OCI-LY7 (cell line): ENCODE measurements around the gene GPLD1. TPM values are rescaled to one million over a fixed set of nuclear protein-coding genes. Genes with fewer than 3 reads are reported as not detected.
A peak's percentile ranks its signal among the peaks of the same experiment; 100 is the strongest.

Experiments used
- BruUV-seq: library from RNA; stranded (reverse); fragments of 400-500 nt; replicated peaks from 2 replicates; lab custom pipeline; 2021; lab: Mats Ljungman, UMichigan
- CTCF ChIA-PET: fragments of 300-600 bp; sonication (Branson Sonifier 250); formaldehyde crosslinking; loops from one replicate; lab custom pipeline; 2022; ENCODE audit warnings: antibody characterized with exemption; ENCODE audit not compliant: unreplicated experiment; lab: Charles Lee
- POLR2A ChIA-PET: fragments of 300-600 bp; sonication (Branson Sonifier 250); formaldehyde crosslinking; loops from one replicate; lab custom pipeline; 2022; ENCODE audit warnings: antibody characterized with exemption; lab: Charles Lee
- DNase-seq: peaks from one replicate; pipeline ENCODE4 v3.0.0-alpha.2; 2015; ENCODE audit warnings: low spot score
- H2AFZ ChIP-seq: fragments of 200-600 bp; sonication (generic), shearing (Covaris generic); 2 replicates; pipeline ENCODE4 v1.6.1; 2014; ENCODE audit warnings: mild to moderate bottlenecking, antibody characterized with exemption, low read length, moderate library complexity
- H3K27ac ChIP-seq: fragments of 200-600 bp; sonication (generic); 2 replicates; pipeline ENCODE4 v1.5.1; 2014; ENCODE audit warnings: mixed run types, low read depth, mild to moderate bottlenecking, moderate library complexity, low read length, inconsistent platforms; ENCODE audit not compliant: poor library complexity, severe bottlenecking
- H3K36me3 ChIP-seq: fragments of 200-600 bp; sonication (generic); 2 replicates; pipeline ENCODE4 v1.6.1; 2014; ENCODE audit warnings: mild to moderate bottlenecking, antibody characterized with exemption, low read length, moderate library complexity, mixed read lengths; ENCODE audit not compliant: insufficient read depth
- H3K4me1 ChIP-seq: fragments of 200-600 bp; sonication (generic); 2 replicates; pipeline ENCODE4 v1.5.1; 2014; ENCODE audit warnings: mild to moderate bottlenecking, low read length; ENCODE audit not compliant: insufficient read depth, poor library complexity, severe bottlenecking
- H3K4me2 ChIP-seq: fragments of 200-600 bp; sonication (generic); 2 replicates; pipeline ENCODE4 v1.6.1; 2014; ENCODE audit warnings: mild to moderate bottlenecking, low read length
- H3K4me3 ChIP-seq: fragments of 200-600 bp; sonication (generic); 2 replicates; pipeline ENCODE4 v1.5.1; 2014; ENCODE audit warnings: mild to moderate bottlenecking, low read depth, low read length; ENCODE audit not compliant: poor library complexity, severe bottlenecking
- H3K79me2 ChIP-seq: fragments of 200-600 bp; sonication (generic); 2 replicates; pipeline ENCODE4 v1.6.1; 2016; ENCODE audit warnings: low read depth, mild to moderate bottlenecking, low read length, moderate library complexity, mixed read lengths; ENCODE audit not compliant: insufficient read depth
- H3K9me2 ChIP-seq: fragments of 200-600 bp; sonication (generic); 2 replicates; pipeline ENCODE4 v1.6.1; 2016; ENCODE audit warnings: mild to moderate bottlenecking, low read length, mixed read lengths; ENCODE audit not compliant: insufficient read depth
- H3K9me3 ChIP-seq: fragments of 200-600 bp; sonication (generic); 2 replicates; pipeline ENCODE4 v1.6.1; 2014; ENCODE audit warnings: mild to moderate bottlenecking, mixed run types, low read length, mixed read lengths
- H4K20me1 ChIP-seq: fragments of 200-600 bp; sonication (generic); 2 replicates; pipeline ENCODE4 v1.6.1; 2014; ENCODE audit warnings: mild to moderate bottlenecking, antibody characterized with exemption, low read length, moderate library complexity, mixed read lengths; ENCODE audit not compliant: insufficient read depth
- CTCF ChIP-seq: fragments of 200-600 bp; sonication (generic); conservative IDR thresholded peaks from 2 replicates; pipeline ENCODE4 v1.5.1; 2014; ENCODE audit warnings: mild to moderate bottlenecking, antibody characterized with exemption, low read length, moderate library complexity, mixed read lengths
- EZH2phosphoT487 ChIP-seq: fragments of 200-600 bp; sonication (generic); IDR thresholded peaks from 2 replicates; pipeline ENCODE4 v1.6.1; 2018; ENCODE audit warnings: low read depth, borderline replicate concordance, mild to moderate bottlenecking, mixed run types, antibody characterized with exemption, low read length, moderate library complexity, mixed read lengths
- intact Hi-C: fragments of 100-400 bp; cut with micrococcal nuclease; formaldehyde crosslinking; loops from one replicate; pipeline ENCODE4 v1.10.0; 2022; ENCODE audit not compliant: unreplicated experiment
- total RNA-seq, 2 experiments: library from RNA; depleted of rRNA in 1 of 2; stranded (reverse); fragments of >200 nt in 1 of 2; shearing (Covaris generic) in 1 of 2; gene quantifications; 2 replicates each; pipeline ENCODE4 v1.2.3, GENCODE V29; 2014 to 2022

Gene GPLD1
- total RNA-seq, 2 experiments from 2014 or later: 55.6 to 60.7 TPM

- Histone ChIP-seq H2AFZ (no peak overlapping the region), H3K4me1 (no peaks in the 10 kb centered on the region), H3K79me2 (no peaks in the 10 kb centered on the region), H3K36me3 (peaks cover 88% of the 10 kb centered on the region), H3K9me3 (peaks cover 9% of the 10 kb centered on the region; the same call in 1 of the 2 replicates), H3K4me2 (no peak overlapping the region), H3K9me2 (no peaks in the 10 kb centered on the region), H3K4me3 (no peak overlapping the region), H4K20me1 (no peaks in the 10 kb centered on the region), H3K27ac (no peak overlapping the region)
- CTCF ChIA-PET: no interaction called here
- no TSS peak for BruUV-seq
- DNase-seq: no peak
- POLR2A ChIA-PET: no interaction called here
- intact Hi-C loops: no loop called here
- TF ChIP-seq CTCF (no peak), EZH2phosphoT487 (no peak)
Observed at GRCh38 chr6:24429146-24429545, 60.2 kb downstream of the GPLD1 start.

DNA sequence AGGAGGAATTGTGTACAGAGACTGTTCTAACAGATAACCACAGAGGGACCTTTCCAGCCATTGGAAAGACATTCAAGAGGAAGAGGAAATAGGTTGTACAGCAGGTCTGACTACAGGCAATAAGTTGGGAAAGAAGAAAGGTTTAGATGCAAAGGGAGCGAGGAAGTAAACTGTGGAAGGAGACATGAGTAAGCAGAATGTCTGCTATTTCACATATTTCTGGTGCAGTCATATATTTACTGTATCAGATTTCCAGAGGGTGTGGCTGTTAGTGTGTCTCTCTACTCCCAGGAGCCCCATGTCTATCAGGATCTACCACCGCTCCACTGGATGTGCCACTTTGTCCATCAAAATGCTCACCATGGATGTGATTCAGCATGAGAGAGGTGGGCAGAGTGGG is 60.8 kb downstream of the GPLD1 start:
- H3K27ac ChIP-seq: no peak overlapping the region
- H3K9me2 ChIP-seq: no peaks in the 10 kb centered on the region
- H3K4me3 ChIP-seq: no peak overlapping the region
- peaks cover 9% of the 10 kb centered on the region; the same call in 1 of the 2 replicates for H3K9me3 ChIP-seq
- H3K4me2 ChIP-seq: no peak overlapping the region
- H4K20me1 ChIP-seq: no peaks in the 10 kb centered on the region
- TF ChIP-seq EZH2phosphoT487 (no peak), CTCF (no peak)
- no peak overlapping the region for H2AFZ ChIP-seq
- peaks cover 87% of the 10 kb centered on the region for H3K36me3 ChIP-seq
- POLR2A ChIA-PET: no interaction called here
- no peak for DNase-seq
- CTCF ChIA-PET: no interaction called here
- no peaks in the 10 kb centered on the region for H3K4me1 ChIP-seq
- intact Hi-C loops: no loop called here
- BruUV-seq: no TSS peak
- no peaks in the 10 kb centered on the region for H3K79me2 ChIP-seq

GRCh38 chr6:24426729-24427446 is 62.5 kb downstream of the GPLD1 start:
- Histone ChIP-seq H3K9me2 (no peaks in the 10 kb centered on the region), H3K9me3 (peaks cover 9% of the 10 kb centered on the region; the same call in 1 of the 2 replicates), H3K4me3 (no peak overlapping the region), H3K4me1 (no peaks in the 10 kb centered on the region), H3K27ac (no peak overlapping the region), H3K4me2 (no peak overlapping the region), H4K20me1 (no peaks in the 10 kb centered on the region), H2AFZ (no peak overlapping the region), H3K79me2 (no peaks in the 10 kb centered on the region), H3K36me3 (peaks cover 82% of the 10 kb centered on the region)
- intact Hi-C loops: no loop called here
- TSS peak; percentile 37 for BruUV-seq
- CTCF ChIA-PET: no interaction called here
- no peak for TF ChIP-seq CTCF
- no peak for TF ChIP-seq EZH2phosphoT487
- POLR2A ChIA-PET: interaction anchor here (0.7 kb wide), 1 partner anchor 1924 kb away, joined by 3 read pairs; no protein-coding TSS in a partner anchor
- DNase-seq: no peak
